ENCODE measurements around the gene ZNF57. TPM values are rescaled to one million over a fixed set of nuclear protein-coding genes. Genes with fewer than 3 reads are reported as not detected.

ZNF57 gene
- total and polyA plus RNA-seq, 9 of the 15 experiments (the other 6 are each of a cell fraction or from before 2014, with no cell fraction given), result 3.9 to 13.5 (median 7.8) TPM

GRCh38 chr19:2962018-2962670, 61.4 kb downstream of the ZNF57 start (continued):
- TF ChIP-seq ATF6 (CRISPR knock-in tag; IDR thresholded peaks at IDR 0.05) (no peak), C11orf30 (IDR thresholded peaks at IDR 0.05; ENCODE audit: low read depth) (no peak), ZNF316 (IDR thresholded peaks at IDR 0.05) (no peak), TEAD4 (IDR thresholded peaks at IDR 0.05; ENCODE audit: low read length) (no peak), TEAD4 (CRISPR knock-in tag; IDR thresholded peaks at IDR 0.05; ENCODE audit: borderline replicate concordance) (no peak), IFI16 (CRISPR knock-in tag; IDR thresholded peaks at IDR 0.05) (no peak), RBM22 (IDR thresholded peaks at IDR 0.05; ENCODE audit: low read depth, low read length, poor library complexity, severe bottlenecking) (no peak), UBTF (IDR thresholded peaks at IDR 0.05; ENCODE audit: borderline replicate concordance in 1 of 2, low read depth in 2 of 2, low read length in 2 of 2) (no peak), ESRRA (IDR thresholded peaks at IDR 0.05; ENCODE audit: borderline replicate concordance, low read depth) (0 out of 2 replicates have a peak, but pooled peaks have one; percentile 28), ID3 (CRISPR knock-in tag; IDR thresholded peaks at IDR 0.05) (no peak), ID3 (tag; IDR thresholded peaks at IDR 0.05) (no peak; the same call in 1 of the 2 replicates), MAFK (IDR thresholded peaks at IDR 0.05; ENCODE audit: low read length) (no peak), SMARCC2 (IDR thresholded peaks at IDR 0.05; ENCODE audit: low read depth) (no peak), OTX1 (CRISPR knock-in tag; IDR thresholded peaks at IDR 0.05) (no peak), ZNF717 (CRISPR knock-in tag; IDR thresholded peaks at IDR 0.05) (no peak), ZNF140 (CRISPR knock-in tag; IDR thresholded peaks at IDR 0.05) (no peak), CREB1 (IDR thresholded peaks at IDR 0.05) (peak; percentile 94), CREB1 (CRISPR knock-in tag; IDR thresholded peaks at IDR 0.05) (peak; percentile 94), MITF (IDR thresholded peaks at IDR 0.05) (no peak), TSC22D4 (tag; IDR thresholded peaks at IDR 0.05) (no peak), ZNF586 (CRISPR knock-in tag; conservative IDR thresholded peaks at IDR 0.05) (no peak), ATF7 (IDR thresholded peaks at IDR 0.05) (peak; percentile 100), ZNF253 (CRISPR knock-in tag; conservative IDR thresholded peaks at IDR 0.05) (peak; percentile 62; the same call in 1 of the 2 replicates), SMAD3 (CRISPR knock-in tag; conservative IDR thresholded peaks at IDR 0.05) (peak; percentile 76; the same call in 1 of the 2 replicates), ZNF324 (CRISPR knock-in tag; IDR thresholded peaks at IDR 0.05) (no peak), KAT8 (IDR thresholded peaks at IDR 0.05; ENCODE audit: low read depth) (no peak)

Data from K562 (cell line).